Activated CD8-positive, alpha-beta memory T cell treated with anti-CD3 and anti-CD28 coated beads for 36 hours (primary cell): ENCODE measurements around the gene KCNMA1. TPM values are rescaled to one million over a fixed set of nuclear protein-coding genes. Genes with fewer than 3 reads are reported as not detected.

Experiments
- CTCF ChIA-PET: fragments of 350-600 bp; sonication (Branson Sonifier 250); formaldehyde crosslinking; loops from one replicate; lab custom pipeline; 2021; ENCODE audit warnings: antibody characterized with exemption; lab: Charles Lee
- POLR2A ChIA-PET: fragments of 350-600 bp; sonication (Branson Sonifier 250); formaldehyde crosslinking; loops from one replicate; lab custom pipeline; 2021; ENCODE audit warnings: antibody characterized with exemption; lab: Charles Lee
- total RNA-seq, 2 experiments: library from RNA; stranded (reverse); gene quantifications; one replicate each; pipeline ENCODE4 v1.2.3, GENCODE V29; 2021

Gene KCNMA1
- total RNA-seq, 2 experiments from 2014 or later = not detected

DNA sequence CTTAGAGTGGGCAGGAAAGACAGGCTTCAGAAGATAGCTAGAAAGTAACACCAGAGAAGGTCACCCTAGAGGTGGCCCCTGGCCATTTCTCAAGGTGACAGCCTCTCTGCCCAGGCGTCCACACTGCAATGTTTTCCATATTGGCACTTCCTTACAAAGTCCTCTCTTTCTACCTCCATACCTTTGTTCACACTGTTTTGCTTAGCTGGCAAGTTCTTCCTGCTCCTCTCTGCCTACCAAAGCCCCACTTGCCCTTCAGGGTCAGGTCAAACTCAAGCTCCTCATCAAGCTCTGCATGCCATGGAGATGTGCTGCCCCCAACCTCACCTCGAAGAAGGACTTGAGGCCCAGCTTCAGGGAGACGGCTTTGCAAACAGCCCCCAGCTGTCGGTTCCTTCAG, 190.9 kb downstream of the KCNMA1 start:
- CTCF ChIA-PET = no interaction called here

GRCh38 chr10:77445547-77445946, 192.1 kb downstream of the KCNMA1 start:
- CTCF ChIA-PET = interaction anchor here (0.8 kb wide), 1 partner anchor 1661 kb away, joined by 3 read pairs; no protein-coding TSS in a partner anchor
- POLR2A ChIA-PET = no interaction called here

More for the DNA sequence above, 190.9 kb downstream of the KCNMA1 start:
- POLR2A ChIA-PET = no interaction called here

DNA sequence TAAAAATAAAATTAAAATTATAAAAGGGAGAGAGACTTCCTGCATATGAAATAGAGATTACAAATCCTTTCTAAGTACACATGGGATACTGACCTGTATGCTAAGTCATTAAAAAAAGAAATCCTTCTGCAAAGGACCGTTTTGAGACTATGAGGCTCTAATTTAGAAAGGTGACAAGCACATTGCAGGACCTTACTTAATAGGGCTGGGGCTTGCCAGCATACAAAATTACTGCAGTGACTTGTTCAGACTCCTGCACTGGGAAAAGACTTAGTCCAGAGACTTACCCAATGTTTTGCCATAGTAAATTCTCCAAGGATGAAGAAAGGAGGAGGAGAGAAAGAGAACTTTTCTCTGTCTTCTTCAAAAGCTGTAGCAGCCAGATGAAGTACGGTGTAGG, 193.6 kb downstream of the KCNMA1 start:
- ChIA-PET CTCF (no interaction called here), POLR2A (no interaction called here)

DNA sequence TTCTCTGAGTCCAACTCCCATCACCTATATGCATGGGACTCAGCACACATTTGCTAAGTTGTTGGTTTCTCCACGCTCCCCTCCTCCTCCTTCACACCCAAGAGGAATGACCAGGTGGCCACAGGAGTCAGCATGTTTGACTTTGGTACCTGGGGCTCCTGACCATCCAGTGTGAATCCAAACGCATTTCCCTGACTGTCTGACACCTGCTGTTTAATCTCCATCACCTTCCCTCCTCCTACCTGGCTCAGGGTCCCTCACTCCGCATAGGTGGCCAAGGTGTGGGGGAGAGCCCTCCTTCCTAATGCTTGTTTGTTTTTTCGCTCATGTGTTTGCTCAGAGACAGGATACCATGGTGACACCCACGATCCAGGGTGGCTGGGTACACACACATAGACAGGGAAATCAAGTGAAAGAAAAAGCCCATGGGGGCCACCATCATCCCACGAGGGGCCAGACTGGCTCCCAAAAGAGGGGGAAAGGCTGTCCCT, 194.9 kb downstream of the KCNMA1 start:
- ChIA-PET CTCF (no interaction called here), POLR2A (no interaction called here)

- ChIA-PET CTCF (no interaction called here), POLR2A (no interaction called here)
Observed at GRCh38 chr10:77441353-77442166, 196.0 kb downstream of the KCNMA1 start.

- ChIA-PET POLR2A (no interaction called here), CTCF (no interaction called here)
Observed at GRCh38 chr10:77436257-77436975, 201.2 kb downstream of the KCNMA1 start.

DNA sequence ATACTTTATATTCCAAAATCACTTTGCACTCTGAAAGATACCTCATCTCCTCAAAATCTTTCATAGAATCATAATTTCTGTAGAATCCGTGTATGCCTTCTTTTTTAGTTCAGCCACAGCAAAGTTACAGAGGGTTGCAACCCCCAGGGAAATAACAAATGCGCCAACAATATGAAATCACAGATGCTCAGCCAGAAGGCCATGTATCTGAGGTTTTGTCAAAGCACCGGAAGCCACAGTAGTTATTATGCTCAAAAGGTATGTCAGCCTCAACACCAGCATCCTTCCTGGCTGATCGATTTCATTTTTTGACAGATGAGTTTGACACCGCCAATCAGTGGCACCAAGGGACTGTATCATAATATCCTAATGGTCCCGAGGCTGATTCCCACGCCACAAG, 204.1 kb downstream of the KCNMA1 start:
- ChIA-PET CTCF (no interaction called here), POLR2A (no interaction called here)

- ChIA-PET POLR2A (no interaction called here), CTCF (no interaction called here)
Observed at GRCh38 chr10:77431980-77432797, 205.4 kb downstream of the KCNMA1 start.

GRCh38 chr10:77431209-77431611, 206.4 kb downstream of the KCNMA1 start:
- CTCF ChIA-PET = no interaction called here
- POLR2A ChIA-PET = no interaction called here

DNA sequence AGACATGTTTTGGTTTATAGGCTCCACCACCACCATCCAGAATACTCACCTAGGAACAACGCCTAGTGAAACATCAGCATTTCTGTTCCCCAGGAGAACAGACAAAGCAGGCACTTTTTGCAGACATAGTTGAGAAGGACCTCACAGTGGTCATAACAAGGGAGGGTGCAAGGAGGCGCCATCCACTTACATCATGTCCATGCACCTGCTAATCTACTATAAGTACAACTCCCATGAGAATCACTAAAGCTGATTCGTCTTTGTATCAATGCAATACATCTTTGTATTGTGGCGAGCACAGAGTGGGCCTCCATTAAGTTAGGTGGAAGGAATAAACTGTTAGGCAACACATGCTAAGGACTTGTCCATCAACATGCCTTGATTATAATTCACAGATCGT, 207.1 kb downstream of the KCNMA1 start:
- ChIA-PET CTCF (no interaction called here), POLR2A (no interaction called here)

GRCh38 chr10:77428691-77429395, 208.8 kb downstream of the KCNMA1 start:
- POLR2A ChIA-PET = no interaction called here
- CTCF ChIA-PET = interaction anchor here (1.1 kb wide), 1 partner anchor 37 kb away, joined by 3 read pairs; no protein-coding TSS in a partner anchor

DNA sequence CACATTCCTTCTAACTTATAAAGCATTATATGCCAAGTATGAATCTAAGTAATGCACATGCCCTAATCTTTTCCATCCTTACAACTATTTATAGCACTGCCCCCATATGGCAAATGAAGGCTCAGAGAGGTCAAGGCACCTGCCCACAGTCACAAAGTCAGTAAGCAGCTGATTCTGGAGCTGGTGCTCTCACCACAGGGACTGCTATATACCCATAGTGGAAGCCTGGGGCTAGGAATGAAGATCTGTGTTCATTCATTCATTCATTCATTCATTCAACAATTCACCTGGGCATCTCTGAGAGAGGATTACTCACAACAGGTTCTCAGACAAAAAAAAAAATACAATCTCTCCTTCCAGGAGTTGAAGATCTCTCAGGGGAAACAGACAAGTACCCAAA, 213.4 kb downstream of the KCNMA1 start:
- ChIA-PET POLR2A (no interaction called here), CTCF (no interaction called here)

GRCh38 chr10:77422491-77423338, 214.9 kb downstream of the KCNMA1 start:
- ChIA-PET POLR2A (no interaction called here), CTCF (no interaction called here)

GRCh38 chr10:77421591-77421990, 216.0 kb downstream of the KCNMA1 start:
- POLR2A ChIA-PET = no interaction called here

GRCh38 chr10:77420947-77421523, 216.6 kb downstream of the KCNMA1 start:
- CTCF ChIA-PET = no interaction called here
- POLR2A ChIA-PET = no interaction called here

More at GRCh38 chr10:77421591-77421990, 216.0 kb downstream of the KCNMA1 start:
- CTCF ChIA-PET = no interaction called here

DNA sequence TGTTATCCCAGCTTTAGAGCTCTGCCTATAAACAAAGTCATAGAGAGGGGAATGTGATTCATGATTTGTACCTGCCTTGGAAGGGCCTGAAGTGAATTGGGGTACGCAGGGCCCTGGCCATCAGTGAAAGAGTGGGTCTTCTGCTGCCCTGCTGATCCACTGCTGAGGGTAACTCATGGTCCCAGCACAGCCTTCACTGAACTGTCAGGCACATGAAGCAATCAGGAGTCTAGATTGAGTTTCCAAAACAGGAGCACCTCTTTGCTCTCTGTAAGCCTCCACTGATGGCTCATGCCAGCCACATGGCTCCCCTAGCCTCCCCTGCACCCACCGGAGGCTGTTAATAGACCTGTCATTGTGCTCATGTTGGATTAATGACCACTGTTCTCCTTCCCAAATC, 217.6 kb downstream of the KCNMA1 start:
- CTCF ChIA-PET = no interaction called here

GRCh38 chr10:77419056-77419455, 218.6 kb downstream of the KCNMA1 start:
- ChIA-PET POLR2A (no interaction called here), CTCF (no interaction called here)

More for the DNA sequence above, 217.6 kb downstream of the KCNMA1 start:
- POLR2A ChIA-PET = no interaction called here
